A549 (cell line): ENCODE data around the gene SULT1B1. TPM values are rescaled to one million over a fixed set of nuclear protein-coding genes. Genes with fewer than 3 reads are reported as not detected.

Experiments
- ATAC-seq, 2 experiments: fragments of 200-7000 bp in 1 of 2; fragments of >200 bp in 1 of 2; cut with Nextera tagmentation in 1 of 2; cut with Tn5 transposase in 1 of 2; 3 replicates each; pipeline versions ENCODE4 v1.8.0 to v1.9.1; 2018 to 2020; ENCODE audit warnings: mild to moderate bottlenecking in 1 of 2, moderate library complexity in 1 of 2
- CTCF ChIA-PET: fragments of 300-600 bp; sonication (Branson Sonifier 250); formaldehyde crosslinking; extraction: SDS; loops from one replicate; lab custom pipeline; 2021; ENCODE audit warnings: antibody characterized with exemption, inconsistent platforms; lab: Yijun Ruan, JAX
- POLR2A ChIA-PET: fragments of 350-600 bp; formaldehyde crosslinking; extraction: SDS; loops from one replicate; lab custom pipeline; 2021; ENCODE audit warnings: antibody characterized with exemption, inconsistent platforms; lab: Yijun Ruan, JAX
- DNase-seq, 2 experiments: peaks; one replicate each; pipeline versions ENCODE4 v3.0.0 to v3.0.0-alpha.2; 2011 to 2016; ENCODE audit warnings: low read depth in 1 of 2, low spot score in 1 of 2
- FAIRE-seq: peaks from 2 replicates; lab custom pipeline; 2011; peaks lifted over from hg19 to GRCh38; lab: Jason Lieb, UNC
- H3K27ac ChIP-seq, 2 experiments: fragments of >200 bp; sonication (Bioruptor Twin); formaldehyde crosslinking; 3 replicates each; pipeline ENCODE4 v1.5.1; 2016 to 2017
- H3K4me1 ChIP-seq: fragments of >200 bp; sonication (Bioruptor Twin); formaldehyde crosslinking; 3 replicates; pipeline ENCODE4 v1.6.1; 2016
- H3K4me2 ChIP-seq: fragments of >200 bp; sonication (Bioruptor Twin); formaldehyde crosslinking; 3 replicates; pipeline ENCODE4 v1.6.1; 2016
- H3K4me3 ChIP-seq: fragments of >200 bp; sonication (Bioruptor Twin); formaldehyde crosslinking; 3 replicates; pipeline ENCODE4 v1.5.1; 2016
- H3K9me3 ChIP-seq: fragments of >200 bp; sonication (Bioruptor Twin); formaldehyde crosslinking; 3 replicates; pipeline ENCODE4 v1.6.1; 2016
- BHLHE40 ChIP-seq: IDR thresholded peaks from 2 replicates; pipeline ENCODE4 v1.6.1; 2012; ENCODE audit warnings: low read depth, low read length, inconsistent platforms
- CBX2 ChIP-seq: fragments of 200-600 bp; sonication (generic); IDR thresholded peaks from 2 replicates; pipeline ENCODE4 v1.6.1; 2016; ENCODE audit warnings: low read depth, mild to moderate bottlenecking, borderline replicate concordance
- CBX8 ChIP-seq: fragments of 200-600 bp; sonication (generic); IDR thresholded peaks from 2 replicates; pipeline ENCODE4 v1.6.1; 2016
- CEBPB ChIP-seq, 2 experiments: fragments of >200 bp in 1 of 2; sonication (Bioruptor Twin) in 1 of 2; formaldehyde crosslinking in 1 of 2; IDR thresholded peaks; 2 replicates each; pipeline ENCODE4 v1.6.1; 2012 to 2016
- CHD4 ChIP-seq: fragments of 200-600 bp; sonication (generic); IDR thresholded peaks from 2 replicates; pipeline ENCODE4 v1.6.1; 2016; ENCODE audit warnings: antibody characterized with exemption, mild to moderate bottlenecking, borderline replicate concordance
- EHF ChIP-seq: fragments of 250-450 bp; sonication (Bioruptor Pico); IDR thresholded peaks from 2 replicates; pipeline ENCODE4 v1.5.0; 2020; ENCODE audit warnings: mild to moderate bottlenecking
- ESRRA ChIP-seq: fragments of 150-350 bp; IDR thresholded peaks from 2 replicates; pipeline ENCODE4 v1.6.1; 2014; ENCODE audit warnings: mild to moderate bottlenecking, low read length, borderline replicate concordance
- FOSB ChIP-seq: fragments of 250-450 bp; sonication (Bioruptor Pico); IDR thresholded peaks from 2 replicates; pipeline ENCODE4 v1.5.0; 2020; ENCODE audit warnings: mild to moderate bottlenecking, moderate library complexity
- FOSL2 ChIP-seq, 2 experiments: fragments of 450-650 bp in 1 of 2; fragments of >200 bp in 1 of 2; sonication (Bioruptor Twin) in 1 of 2; formaldehyde crosslinking; IDR thresholded peaks; 2 replicates each; pipeline versions ENCODE4 v1.5.0 to v1.6.1; 2016 to 2020; ENCODE audit warnings: mild to moderate bottlenecking in 1 of 2, moderate library complexity in 1 of 2
- HDAC2 ChIP-seq: fragments of 200-600 bp; sonication (generic); IDR thresholded peaks from 2 replicates; pipeline ENCODE4 v1.6.1; 2016
- HEYL ChIP-seq: fragments of 250-450 bp; sonication (Bioruptor Pico); IDR thresholded peaks from 2 replicates; pipeline ENCODE4 v1.8.0; 2021; ENCODE audit warnings: mild to moderate bottlenecking, moderate library complexity
- HMGXB4 ChIP-seq: fragments of 250-450 bp; sonication (Bioruptor Pico); IDR thresholded peaks from 2 replicates; pipeline ENCODE4 v1.5.0; 2021; ENCODE audit warnings: mild to moderate bottlenecking, moderate library complexity, borderline replicate concordance
- JUN ChIP-seq, 2 experiments: fragments of >200 bp; sonication (Bioruptor Twin); formaldehyde crosslinking; IDR thresholded peaks; 2 replicates in 1 of 2; 3 replicates in 1 of 2; pipeline ENCODE4 v1.6.1; 2016 to 2017
- JUNB ChIP-seq: fragments of >200 bp; sonication (Bioruptor Twin); formaldehyde crosslinking; IDR thresholded peaks from 2 replicates; pipeline ENCODE4 v1.6.1; 2016
- KDM5A ChIP-seq: fragments of 200-600 bp; sonication (generic); IDR thresholded peaks from 2 replicates; pipeline ENCODE4 v1.6.1; 2016; ENCODE audit warnings: antibody characterized with exemption, mild to moderate bottlenecking
- MAFK ChIP-seq: fragments of 450-650 bp; IDR thresholded peaks from 2 replicates; pipeline ENCODE4 v1.6.1; 2014; ENCODE audit not compliant: partially characterized antibody
- MAZ ChIP-seq: fragments of 150-350 bp; IDR thresholded peaks from 2 replicates; pipeline ENCODE4 v1.6.1; 2014; ENCODE audit warnings: antibody characterized with exemption, low read depth, low read length, borderline replicate concordance
- NFE2L2 ChIP-seq: fragments of 150-350 bp; conservative IDR thresholded peaks from 2 replicates; pipeline ENCODE4 v1.6.1; 2014; ENCODE audit warnings: low read length
- NPAS2 ChIP-seq: fragments of 250-450 bp; sonication (Bioruptor Pico); IDR thresholded peaks from 2 replicates; pipeline ENCODE4 v1.8.0; 2022; ENCODE audit warnings: mild to moderate bottlenecking, moderate library complexity, borderline replicate concordance
- PHF8 ChIP-seq: fragments of 200-600 bp; sonication (generic); IDR thresholded peaks from 2 replicates; pipeline ENCODE4 v1.6.1; 2016; ENCODE audit warnings: low read depth, mild to moderate bottlenecking, antibody characterized with exemption, moderate library complexity, borderline replicate concordance
- POLR2A ChIP-seq: IDR thresholded peaks from 2 replicates; pipeline ENCODE4 v1.6.1; 2012; ENCODE audit warnings: mild to moderate bottlenecking, low read length
- POLR2AphosphoS2 ChIP-seq: conservative IDR thresholded peaks from 2 replicates; pipeline ENCODE4 v1.6.1; 2012; ENCODE audit warnings: low read length, improper control_type of control experiment, inconsistent platforms
- RAD21 ChIP-seq, 2 experiments: fragments of >200 bp in 1 of 2; sonication (Bioruptor Twin) in 1 of 2; formaldehyde crosslinking in 1 of 2; IDR thresholded peaks in 1 of 2; conservative IDR thresholded peaks in 1 of 2; 2 replicates in 1 of 2; 3 replicates in 1 of 2; pipeline ENCODE4 v1.6.1; 2012 to 2018; ENCODE audit warnings: inconsistent platforms in 1 of 2
- RARB ChIP-seq: fragments of 250-450 bp; sonication (Bioruptor Pico); IDR thresholded peaks from 2 replicates; pipeline ENCODE4 v1.8.0; 2021; ENCODE audit warnings: mild to moderate bottlenecking, moderate library complexity
- RCOR1 ChIP-seq: fragments of 150-350 bp; IDR thresholded peaks from 2 replicates; pipeline ENCODE4 v1.6.1; 2014; ENCODE audit warnings: antibody characterized with exemption, low read length, low read depth
- RFX5 ChIP-seq: fragments of 450-650 bp; IDR thresholded peaks from 2 replicates; pipeline ENCODE4 v1.7.1; 2014; ENCODE audit warnings: antibody characterized with exemption, mild to moderate bottlenecking, moderate library complexity
- SMC3 ChIP-seq: fragments of >200 bp; sonication (Bioruptor Twin); formaldehyde crosslinking; IDR thresholded peaks from 3 replicates; pipeline ENCODE4 v1.6.1; 2018; ENCODE audit warnings: inconsistent platforms
- SREBF2 ChIP-seq: fragments of 450-650 bp; IDR thresholded peaks from 2 replicates; pipeline ENCODE4 v1.6.1; 2014; ENCODE audit warnings: mild to moderate bottlenecking, moderate library complexity
- ZC3H11A ChIP-seq: fragments of 450-650 bp; IDR thresholded peaks from 2 replicates; pipeline ENCODE4 v1.6.1; 2014; ENCODE audit warnings: antibody characterized with exemption, mild to moderate bottlenecking
- ZNF302 ChIP-seq: fragments of 250-450 bp; sonication (Bioruptor Pico); IDR thresholded peaks from 2 replicates; pipeline ENCODE4 v1.9.0; 2021; ENCODE audit warnings: inconsistent platforms, mild to moderate bottlenecking, moderate library complexity
- ZSCAN20 ChIP-seq: fragments of 250-450 bp; sonication (Bioruptor Pico); IDR thresholded peaks from 2 replicates; pipeline ENCODE4 v1.8.0; 2022; ENCODE audit warnings: mild to moderate bottlenecking, moderate library complexity
- WGBS: methylation state at CpG from one replicate; pipeline ENCODE4 v1.1.6; 2017; ENCODE audit errors: missing lambda C conversion rate; 5-methylcytosine and 5-hydroxymethylcytosine counted together
- polyA plus RNA-seq, 4 experiments: library from polyadenylated mRNA; depleted of rRNA in 3 of 4; stranded (reverse); fragments of >200 nt; fragmentation: RNase III in 1 of 4; extraction: RNeasy Plus Mini Kit Qiagen cat#74134 plus additional on column Dnase treatment in 1 of 4; gene quantifications; 2 replicates in 3 of 4; 3 replicates in 1 of 4; pipeline ENCODE4 v1.2.3, GENCODE V29; 2011 to 2017
- TF ChIP-seq, protein P1 (sequence below): fragments of 250-450 bp; sonication (Bioruptor Pico); IDR thresholded peaks from 2 replicates; pipeline ENCODE4 v1.5.0; 2020; ENCODE audit warnings: low read depth, mild to moderate bottlenecking, moderate library complexity
- TF ChIP-seq, protein P2 (sequence below): IDR thresholded peaks from 2 replicates; pipeline ENCODE4 v1.6.1; 2012
- TF ChIP-seq, protein P3 (sequence below): fragments of 450-650 bp; IDR thresholded peaks from 2 replicates; pipeline ENCODE4 v1.6.1; 2014; ENCODE audit warnings: antibody characterized with exemption

The SULT1B1 gene
- polyA plus RNA-seq, 2 of the 4 experiments (the other 2 are of a cell fraction) = 0.01 to 0.13 TPM

GRCh38 chr4:69782651-69783310, 22.4 kb upstream of the SULT1B1 start:
- TF ChIP-seq SMC3 (no peak), ESRRA (no peak), FOSB (CRISPR knock-in tag) (no peak), PHF8 (no peak), NPAS2 (CRISPR knock-in tag) (no peak), JUNB (no peak), SREBF2 (no peak), MAFK (no peak), HDAC2 (no peak), POLR2AphosphoS2 (no peak), HMGXB4 (no peak), RCOR1 (no peak), NFE2L2 (no peak)
- TF ChIP-seq, protein P1, sequence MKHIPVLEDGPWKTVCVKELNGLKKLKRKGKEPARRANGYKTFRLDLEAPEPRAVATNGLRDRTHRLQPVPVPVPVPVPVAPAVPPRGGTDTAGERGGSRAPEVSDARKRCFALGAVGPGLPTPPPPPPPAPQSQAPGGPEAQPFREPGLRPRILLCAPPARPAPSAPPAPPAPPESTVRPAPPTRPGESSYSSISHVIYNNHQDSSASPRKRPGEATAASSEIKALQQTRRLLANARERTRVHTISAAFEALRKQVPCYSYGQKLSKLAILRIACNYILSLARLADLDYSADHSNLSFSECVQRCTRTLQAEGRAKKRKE = no peak
- WGBS = 76% methylated on average over 8 of the region's 15 CpGs
- CTCF ChIA-PET = no interaction called here
- Histone ChIP-seq H3K4me2 (no peak overlapping the region), H3K4me1 (no peaks in the 10 kb centered on the region), H3K4me3 (no peak overlapping the region), H3K9me3 (no peaks in the 10 kb centered on the region), H3K27ac (no peak overlapping the region)
- FAIRE-seq (no peak), DNase-seq (no peak), ATAC-seq (no peak)
- POLR2A ChIA-PET = no interaction called here

- H3K4me1 ChIP-seq = no peaks in the 10 kb centered on the region
- no peak for FAIRE-seq
Measured at GRCh38 chr4:69781458-69782418, 21.3 kb upstream of the SULT1B1 start.

GRCh38 chr4:69780141-69780540, 19.7 kb upstream of the SULT1B1 start:
- Histone ChIP-seq H3K4me2 (no peak overlapping the region), H3K4me3 (no peak overlapping the region), H3K27ac (no peak overlapping the region), H3K4me1 (no peaks in the 10 kb centered on the region), H3K9me3 (no peaks in the 10 kb centered on the region)
- no peak for FAIRE-seq
- 76% methylated on average over 1 of the region's 1 CpG for WGBS
- ChIA-PET CTCF (no interaction called here), POLR2A (no interaction called here)
- ATAC-seq = no peak
- no peak for DNase-seq
- no peak for TF ChIP-seq FOSL2 (IDR thresholded peaks at IDR 0.05)
- no peak for TF ChIP-seq FOSL2 (CRISPR knock-in tag; IDR thresholded peaks at IDR 0.05)
- no peak for TF ChIP-seq BHLHE40
- no peak for TF ChIP-seq CBX2
- TF ChIP-seq CHD4 = no peak
- no peak for TF ChIP-seq NFE2L2
- no peak for TF ChIP-seq JUN (IDR thresholded peaks at IDR 0.05)
- TF ChIP-seq RARB (CRISPR knock-in tag) = no peak
- TF ChIP-seq, protein P2, sequence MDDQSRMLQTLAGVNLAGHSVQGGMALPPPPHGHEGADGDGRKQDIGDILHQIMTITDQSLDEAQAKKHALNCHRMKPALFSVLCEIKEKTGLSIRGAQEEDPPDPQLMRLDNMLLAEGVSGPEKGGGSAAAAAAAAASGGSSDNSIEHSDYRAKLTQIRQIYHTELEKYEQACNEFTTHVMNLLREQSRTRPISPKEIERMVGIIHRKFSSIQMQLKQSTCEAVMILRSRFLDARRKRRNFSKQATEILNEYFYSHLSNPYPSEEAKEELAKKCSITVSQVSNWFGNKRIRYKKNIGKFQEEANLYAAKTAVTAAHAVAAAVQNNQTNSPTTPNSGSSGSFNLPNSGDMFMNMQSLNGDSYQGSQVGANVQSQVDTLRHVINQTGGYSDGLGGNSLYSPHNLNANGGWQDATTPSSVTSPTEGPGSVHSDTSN = no peak
- no peak for TF ChIP-seq ZC3H11A
- no peak for TF ChIP-seq POLR2AphosphoS2
- no peak for TF ChIP-seq KDM5A
- TF ChIP-seq POLR2A = no peak
- no peak for TF ChIP-seq EHF (CRISPR knock-in tag)
- TF ChIP-seq, protein P3, sequence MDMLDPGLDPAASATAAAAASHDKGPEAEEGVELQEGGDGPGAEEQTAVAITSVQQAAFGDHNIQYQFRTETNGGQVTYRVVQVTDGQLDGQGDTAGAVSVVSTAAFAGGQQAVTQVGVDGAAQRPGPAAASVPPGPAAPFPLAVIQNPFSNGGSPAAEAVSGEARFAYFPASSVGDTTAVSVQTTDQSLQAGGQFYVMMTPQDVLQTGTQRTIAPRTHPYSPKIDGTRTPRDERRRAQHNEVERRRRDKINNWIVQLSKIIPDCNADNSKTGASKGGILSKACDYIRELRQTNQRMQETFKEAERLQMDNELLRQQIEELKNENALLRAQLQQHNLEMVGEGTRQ = no peak
- no peak for TF ChIP-seq JUNB
- TF ChIP-seq RFX5 = no peak
- TF ChIP-seq RAD21 (conservative IDR thresholded peaks at IDR 0.05 in 1 of 2, IDR thresholded peaks at IDR 0.05 in 1 of 2) = no peak

More at GRCh38 chr4:69781458-69782418, 21.3 kb upstream of the SULT1B1 start:
- ATAC-seq (no peak), DNase-seq (no peak)
- ChIA-PET POLR2A (no interaction called here), CTCF (no interaction called here)
- Histone ChIP-seq H3K4me2 (no peak overlapping the region), H3K27ac (no peak overlapping the region), H3K4me3 (no peak overlapping the region), H3K9me3 (no peaks in the 10 kb centered on the region)
- TF ChIP-seq ZNF302 (CRISPR knock-in tag) = no peak
- TF ChIP-seq RCOR1 = no peak
- no peak for TF ChIP-seq ZSCAN20
- TF ChIP-seq HEYL (CRISPR knock-in tag) = no peak
- no peak for TF ChIP-seq CEBPB (IDR thresholded peaks at IDR 0.05)
- TF ChIP-seq JUNB = no peak
- TF ChIP-seq CBX8 = no peak
- no peak for TF ChIP-seq MAZ
- whole genome bisulfite sequencing = 79% methylated on average over 15 of the region's 19 CpGs
